HEK293 (cell line): Measurements from ENCODE around the gene MARK2.

ENCODE experiments used
- CTCF ChIA-PET: fragments of 350-600 bp; formaldehyde crosslinking; extraction: SDS; loops from one replicate; lab custom pipeline; 2021; ENCODE audit warnings: antibody characterized with exemption; lab: Yijun Ruan, JAX
- POLR2A ChIA-PET: fragments of 300-600 bp; formaldehyde crosslinking; extraction: SDS; loops from one replicate; lab custom pipeline; 2020; ENCODE audit warnings: antibody characterized with exemption, inconsistent platforms; lab: Yijun Ruan, JAX
- H3K27ac ChIP-seq: fragments of 200-500 bp; sonication (Bioruptor generic); 2 replicates; pipeline ENCODE4 v1.5.1; 2014; ENCODE audit warnings: low read depth, low read length, control low read depth, inconsistent platforms; ENCODE audit errors: extremely low read depth
- H3K36me3 ChIP-seq, 2 experiments: fragments of 200-500 bp in 1 of 2; sonication (Bioruptor generic) in 1 of 2; 1 replicate in 1 of 2; 2 replicates in 1 of 2; pipeline ENCODE4 v1.5.1; 2014 to 2017; ENCODE audit warnings: inconsistent platforms in 2 of 2, low read length in 2 of 2; ENCODE audit not compliant: control insufficient read depth in 2 of 2, insufficient read depth in 1 of 2
- H3K4me1 ChIP-seq: fragments of 200-500 bp; sonication (Bioruptor generic); 2 replicates; pipeline ENCODE4 v1.5.1; 2014; ENCODE audit warnings: mild to moderate bottlenecking, low read length, inconsistent platforms; ENCODE audit not compliant: control insufficient read depth, insufficient read depth
- H3K4me3 ChIP-seq: 2 replicates; pipeline ENCODE4 v1.5.1; 2011; ENCODE audit warnings: low read depth, mild to moderate bottlenecking, control low read depth, low read length, moderate library complexity
- H3K9me3 ChIP-seq: fragments of 200-500 bp; sonication (Bioruptor generic); 2 replicates; pipeline ENCODE4 v1.5.1; 2014; ENCODE audit warnings: low read depth, low read length, inconsistent platforms; ENCODE audit not compliant: control insufficient read depth, insufficient read depth
- GLI4 ChIP-seq: fragments of 450-650 bp; formaldehyde crosslinking; IDR thresholded peaks from 2 replicates; pipeline ENCODE4 v1.5.1; 2016; ENCODE audit warnings: missing biosample characterization, missing genetic modification characterization
- MEIS1 ChIP-seq: sonication (generic); formaldehyde crosslinking; IDR thresholded peaks from 2 replicates; pipeline ENCODE4 v1.8.1; 2022; ENCODE audit warnings: missing genetic modification reagents, mild to moderate bottlenecking, borderline replicate concordance
- MYNN ChIP-seq: fragments of 450-650 bp; formaldehyde crosslinking; IDR thresholded peaks from 2 replicates; pipeline ENCODE4 v1.5.1; 2016; ENCODE audit warnings: missing biosample characterization, missing genetic modification characterization, borderline replicate concordance
- REST ChIP-seq: fragments of 450-650 bp; formaldehyde crosslinking; IDR thresholded peaks from 2 replicates; pipeline ENCODE4 v1.5.1; 2016; ENCODE audit warnings: missing biosample characterization, missing genetic modification characterization
- SCRT2 ChIP-seq: fragments of 450-650 bp; formaldehyde crosslinking; IDR thresholded peaks from 2 replicates; pipeline ENCODE4 v1.5.1; 2016; ENCODE audit warnings: missing biosample characterization, missing genetic modification characterization
- SP2 ChIP-seq: fragments of 450-650 bp; formaldehyde crosslinking; IDR thresholded peaks from 2 replicates; pipeline ENCODE4 v1.5.1; 2016; ENCODE audit warnings: missing biosample characterization, missing genetic modification characterization
- ZBTB8A ChIP-seq: fragments of 450-650 bp; formaldehyde crosslinking; IDR thresholded peaks from 2 replicates; pipeline ENCODE4 v1.5.1; 2016; ENCODE audit warnings: missing biosample characterization, missing genetic modification characterization
- ZNF366 ChIP-seq: fragments of 450-650 bp; formaldehyde crosslinking; conservative IDR thresholded peaks from 2 replicates; pipeline ENCODE4 v1.5.1; 2016; ENCODE audit warnings: missing biosample characterization, missing genetic modification characterization
- ZNF548 ChIP-seq: fragments of 450-650 bp; formaldehyde crosslinking; IDR thresholded peaks from 2 replicates; pipeline ENCODE4 v1.5.1; 2016; ENCODE audit warnings: missing biosample characterization, missing genetic modification characterization
- ZNF555 ChIP-seq: fragments of 450-650 bp; formaldehyde crosslinking; conservative IDR thresholded peaks from 2 replicates; pipeline ENCODE4 v1.5.1; 2017; ENCODE audit warnings: missing biosample characterization, mild to moderate bottlenecking, missing genetic modification characterization, inconsistent platforms
- ZNF610 ChIP-seq: fragments of 450-650 bp; formaldehyde crosslinking; IDR thresholded peaks from 2 replicates; pipeline ENCODE4 v1.5.1; 2016; ENCODE audit warnings: missing biosample characterization, missing genetic modification characterization, borderline replicate concordance
- ZNF707 ChIP-seq: fragments of 450-650 bp; formaldehyde crosslinking; IDR thresholded peaks from 2 replicates; pipeline ENCODE4 v1.5.1; 2016; ENCODE audit warnings: missing biosample characterization, missing genetic modification characterization
- ZNF843 ChIP-seq: fragments of 450-650 bp; formaldehyde crosslinking; IDR thresholded peaks from 2 replicates; pipeline ENCODE4 v1.5.1; 2016; ENCODE audit warnings: missing biosample characterization, missing genetic modification characterization
- TF ChIP-seq, protein P1 (sequence below): fragments of 450-650 bp; formaldehyde crosslinking; IDR thresholded peaks from 2 replicates; pipeline ENCODE4 v1.5.1; 2016; ENCODE audit warnings: missing biosample characterization, missing genetic modification characterization

The MARK2 gene

DNA sequence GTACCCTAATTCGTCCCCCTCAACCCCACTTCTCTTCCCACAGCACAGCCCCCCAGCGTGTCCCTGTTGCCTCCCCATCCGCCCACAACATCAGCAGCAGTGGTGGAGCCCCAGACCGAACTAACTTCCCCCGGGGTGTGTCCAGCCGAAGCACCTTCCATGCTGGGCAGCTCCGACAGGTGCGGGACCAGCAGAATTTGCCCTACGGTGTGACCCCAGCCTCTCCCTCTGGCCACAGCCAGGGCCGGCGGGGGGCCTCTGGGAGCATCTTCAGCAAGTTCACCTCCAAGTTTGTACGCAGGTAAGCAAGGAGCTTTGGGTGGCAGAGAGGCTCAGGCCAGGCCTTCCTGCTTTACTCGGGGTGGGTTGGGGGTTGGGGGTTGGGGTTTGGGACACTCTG is 65.8 kb downstream of the MARK2 start:
- Histone ChIP-seq H3K4me1 (no peaks in the 10 kb centered on the region), H3K9me3 (no peaks in the 10 kb centered on the region), H3K27ac (no peak overlapping the region), H3K4me3 (no peak overlapping the region), H3K36me3 (peaks cover 0 to 80% of the 10 kb centered on the region in 2 experiments; a peak in 1 of 3 replicates)
- TF ChIP-seq ZNF555 (tag by site-specific recombination) (no peak), ZBTB8A (tag by site-specific recombination) (no peak), REST (tag by site-specific recombination) (no peak), ZNF843 (tag by site-specific recombination) (no peak), GLI4 (tag by site-specific recombination) (no peak)
- CTCF ChIA-PET: no interaction called here
- POLR2A ChIA-PET: no interaction called here

DNA sequence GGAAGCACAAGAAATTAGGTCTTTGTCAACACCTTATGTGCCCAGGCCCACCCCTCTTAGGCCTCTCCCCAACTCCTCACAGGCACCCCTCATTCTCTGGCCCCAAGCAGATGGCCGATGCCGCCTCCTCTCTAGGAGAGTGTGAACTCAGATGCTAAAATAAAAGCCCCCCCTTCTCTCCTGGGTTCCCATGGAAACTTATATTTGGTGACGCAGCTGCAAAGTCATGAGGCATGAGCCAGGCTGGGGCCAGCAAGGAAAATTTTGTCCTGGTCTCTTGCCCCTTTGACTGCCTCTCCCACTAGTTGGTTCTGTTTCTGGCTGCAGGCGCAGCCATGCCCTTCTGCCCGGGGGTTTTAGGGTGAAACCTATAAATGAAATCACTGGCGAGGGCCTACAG is 66.3 kb downstream of the MARK2 start:
- H3K36me3 ChIP-seq: peaks cover 0 to 75% of the 10 kb centered on the region in 2 experiments; a peak in 1 of 3 replicates
- H3K4me3 ChIP-seq: no peak overlapping the region

DNA sequence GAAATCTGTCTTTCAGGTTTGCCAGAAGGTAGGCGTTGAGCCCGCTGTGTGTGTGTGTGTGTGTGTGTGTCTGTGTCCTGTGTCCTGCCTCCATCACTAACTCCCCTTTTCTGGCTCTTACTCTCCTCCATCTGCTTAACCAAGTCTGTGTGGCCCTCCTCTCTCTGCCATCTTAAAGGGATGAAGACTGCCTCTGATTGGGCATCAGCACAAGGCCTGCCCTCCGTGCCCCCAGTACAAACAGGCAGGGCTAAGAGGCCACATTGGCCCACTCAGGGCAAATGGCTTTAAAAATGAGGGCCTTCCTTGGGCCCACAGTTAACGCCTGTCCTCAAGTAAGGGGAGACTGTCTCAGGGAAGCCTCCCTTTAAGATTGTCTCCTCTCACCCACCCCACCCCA is 67.2 kb downstream of the MARK2 start:
- POLR2A ChIA-PET: interaction anchor here (1.1 kb wide), 1 partner anchor 67 kb away, joined by 4 read pairs; the partner anchor contains the start of gene MARK2
- Histone ChIP-seq H3K36me3 (peaks cover 0 to 66% of the 10 kb centered on the region in 2 experiments; a peak in 1 of 3 replicates), H3K27ac (no peak overlapping the region), H3K4me3 (no peak overlapping the region), H3K4me1 (no peaks in the 10 kb centered on the region), H3K9me3 (no peaks in the 10 kb centered on the region)
- TF ChIP-seq SCRT2 (tag by site-specific recombination) (no peak), ZNF548 (tag by site-specific recombination) (no peak), SP2 (tag by site-specific recombination) (no peak), ZNF707 (tag by site-specific recombination) (no peak), ZNF366 (no peak)
- CTCF ChIA-PET: interaction anchor here (0.6 to 2.4 kb wide), 10 partner anchors 9 to 68 kb away, joined by 3 to 16 read pairs (median 3); partner anchors contain the start of gene MARK2

More for the DNA sequence above, 66.3 kb downstream of the MARK2 start:
- H3K4me1 ChIP-seq: no peaks in the 10 kb centered on the region
- no peak overlapping the region for H3K27ac ChIP-seq
- TF ChIP-seq ZNF548 (tag by site-specific recombination) (no peak), MYNN (peak; percentile 86), ZNF610 (tag by site-specific recombination) (no peak), MEIS1 (CRISPR knock-in tag) (no peak)
- TF ChIP-seq, protein P1, sequence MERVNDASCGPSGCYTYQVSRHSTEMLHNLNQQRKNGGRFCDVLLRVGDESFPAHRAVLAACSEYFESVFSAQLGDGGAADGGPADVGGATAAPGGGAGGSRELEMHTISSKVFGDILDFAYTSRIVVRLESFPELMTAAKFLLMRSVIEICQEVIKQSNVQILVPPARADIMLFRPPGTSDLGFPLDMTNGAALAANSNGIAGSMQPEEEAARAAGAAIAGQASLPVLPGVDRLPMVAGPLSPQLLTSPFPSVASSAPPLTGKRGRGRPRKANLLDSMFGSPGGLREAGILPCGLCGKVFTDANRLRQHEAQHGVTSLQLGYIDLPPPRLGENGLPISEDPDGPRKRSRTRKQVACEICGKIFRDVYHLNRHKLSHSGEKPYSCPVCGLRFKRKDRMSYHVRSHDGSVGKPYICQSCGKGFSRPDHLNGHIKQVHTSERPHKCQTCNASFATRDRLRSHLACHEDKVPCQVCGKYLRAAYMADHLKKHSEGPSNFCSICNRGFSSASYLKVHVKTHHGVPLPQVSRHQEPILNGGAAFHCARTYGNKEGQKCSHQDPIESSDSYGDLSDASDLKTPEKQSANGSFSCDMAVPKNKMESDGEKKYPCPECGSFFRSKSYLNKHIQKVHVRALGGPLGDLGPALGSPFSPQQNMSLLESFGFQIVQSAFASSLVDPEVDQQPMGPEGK (tag by site-specific recombination): no peak
- CTCF ChIA-PET: no interaction called here
- POLR2A ChIA-PET: no interaction called here
- no peaks in the 10 kb centered on the region for H3K9me3 ChIP-seq
